ENCODE data around the gene PGS1. TPM values are rescaled to one million over a fixed set of nuclear protein-coding genes. Genes with fewer than 3 reads are reported as not detected.

The PGS1 gene
- total RNA-seq, 1 donor from 2014 or later, result 25.8 TPM

- no peaks in the 10 kb centered on the region for H3K27me3 ChIP-seq (ENCODE audit: control insufficient read depth, insufficient read depth, low read length)
- peak; percentile 81 for DNase-seq (ENCODE audit: low read depth)
- TF ChIP-seq CTCF (IDR thresholded peaks at IDR 0.05; ENCODE audit: insufficient read depth, low read length, severe bottlenecking), result no peak
- H3K4me3 ChIP-seq (ENCODE audit: low read depth, low read length), result peak overlapping the region; percentile 7
- no peaks in the 10 kb centered on the region for H3K36me3 ChIP-seq (ENCODE audit: control insufficient read depth, insufficient read depth, low read length)
- no peak for FAIRE-seq
Measured at GRCh38 chr17:78342449-78343186, 35.8 kb upstream of the PGS1 start.

GRCh38 chr17:78343187-78343542, 35.3 kb upstream of the PGS1 start:
- no peak overlapping the region for H3K4me3 ChIP-seq (ENCODE audit: low read depth, low read length)
- no peak for TF ChIP-seq CTCF (IDR thresholded peaks at IDR 0.05; ENCODE audit: insufficient read depth, low read length, severe bottlenecking)
- H3K36me3 ChIP-seq (ENCODE audit: control insufficient read depth, insufficient read depth, low read length), result no peaks in the 10 kb centered on the region
- DNase-seq (ENCODE audit: low read depth), result peak; percentile 43
- H3K27me3 ChIP-seq (ENCODE audit: control insufficient read depth, insufficient read depth, low read length), result no peaks in the 10 kb centered on the region
- no peak for FAIRE-seq

GRCh38 chr17:78343543-78344201, 34.8 kb upstream of the PGS1 start:
- FAIRE-seq, result no peak
- H3K4me3 ChIP-seq (ENCODE audit: low read depth, low read length), result no peak overlapping the region
- no peak for TF ChIP-seq CTCF (IDR thresholded peaks at IDR 0.05; ENCODE audit: insufficient read depth, low read length, severe bottlenecking)

GRCh38 chr17:78344666-78345065, 33.8 kb upstream of the PGS1 start:
- FAIRE-seq, result no peak

More at GRCh38 chr17:78343543-78344201, 34.8 kb upstream of the PGS1 start:
- DNase-seq (ENCODE audit: low read depth), result no peak
- H3K36me3 ChIP-seq (ENCODE audit: control insufficient read depth, insufficient read depth, low read length), result no peaks in the 10 kb centered on the region
- H3K27me3 ChIP-seq (ENCODE audit: control insufficient read depth, insufficient read depth, low read length), result peaks cover 1% of the 10 kb centered on the region

GRCh38 chr17:78345172-78345571, 33.3 kb upstream of the PGS1 start:
- H3K36me3 ChIP-seq (ENCODE audit: control insufficient read depth, insufficient read depth, low read length), result no peaks in the 10 kb centered on the region
- peaks cover 1% of the 10 kb centered on the region for H3K27me3 ChIP-seq (ENCODE audit: control insufficient read depth, insufficient read depth, low read length)
- FAIRE-seq (no peak), DNase-seq (ENCODE audit: low read depth) (no peak)
- no peak overlapping the region for H3K4me3 ChIP-seq (ENCODE audit: low read depth, low read length)
- no peak for TF ChIP-seq CTCF (IDR thresholded peaks at IDR 0.05; ENCODE audit: insufficient read depth, low read length, severe bottlenecking)

More at GRCh38 chr17:78344666-78345065, 33.8 kb upstream of the PGS1 start:
- no peak for TF ChIP-seq CTCF (IDR thresholded peaks at IDR 0.05; ENCODE audit: insufficient read depth, low read length, severe bottlenecking)
- Histone ChIP-seq H3K27me3 (ENCODE audit: control insufficient read depth, insufficient read depth, low read length) (peaks cover 1% of the 10 kb centered on the region), H3K36me3 (ENCODE audit: control insufficient read depth, insufficient read depth, low read length) (no peaks in the 10 kb centered on the region), H3K4me3 (ENCODE audit: low read depth, low read length) (no peak overlapping the region)
- DNase-seq (ENCODE audit: low read depth), result no peak
